NCI-H345 treated with DMSO at 0.1 percent for 48 hours (cell line): ENCODE measurements around the gene OOSP3.

ENCODE experiments used
- DNase-seq: peaks from one replicate; lab custom pipeline; 2025; ENCODE audit not compliant: unreplicated experiment; lab: John Stamatoyannopoulos, UW

The OOSP3 gene

GRCh38 chr11:59943997-59944714, 65.6 kb downstream of the OOSP3 start:
- no peak for DNase-seq

GRCh38 chr11:59944720-59945119, 66.1 kb downstream of the OOSP3 start:
- no peak for DNase-seq
